Body of pancreas (tissue), 4 donors: ENCODE results near the gene TRIM71.

Experiments used
- CTCF ChIP-seq, 7 experiments: fragments of 450-650 bp in 4 of 7; fragments of 200-600 bp in 3 of 7; sonication (generic) in 3 of 7; IDR thresholded peaks; one replicate each; pipeline ENCODE4 v1.5.1; 2016 to 2019; ENCODE audit warnings: antibody characterized with exemption in 7 of 7
- POLR2A ChIP-seq, 3 donors: fragments of 450-650 bp; IDR thresholded peaks; one replicate each; pipeline ENCODE4 v1.6.1; 2016; ENCODE audit warnings: antibody characterized with exemption in 3 of 3, mild to moderate bottlenecking in 2 of 3

GRCh38 chr3:32886911-32887310 is 69.1 kb downstream of the TRIM71 start:
- TF ChIP-seq CTCF (IDR thresholded peaks at IDR 0.05) (no peak), POLR2A (IDR thresholded peaks at IDR 0.05) (no peak)
